GM21367 (cell line): ENCODE measurements around the gene SLC34A2.
"Not testable (repeated sequence)": the region's sequence is repeated elsewhere in the genome, so short reads cannot be mapped to it uniquely, and the experiment has no call there.

Experiments
- ATAC-seq: cut with Tn5 transposase; IDR thresholded peaks from one replicate; pipeline ENCODE4 v1.9.1; 2021; ENCODE audit not compliant: unreplicated experiment

SLC34A2 gene

GRCh38 chr4:25661441-25661840, 5.8 kb downstream of the SLC34A2 start:
- not testable (repeated sequence) for ATAC-seq

DNA sequence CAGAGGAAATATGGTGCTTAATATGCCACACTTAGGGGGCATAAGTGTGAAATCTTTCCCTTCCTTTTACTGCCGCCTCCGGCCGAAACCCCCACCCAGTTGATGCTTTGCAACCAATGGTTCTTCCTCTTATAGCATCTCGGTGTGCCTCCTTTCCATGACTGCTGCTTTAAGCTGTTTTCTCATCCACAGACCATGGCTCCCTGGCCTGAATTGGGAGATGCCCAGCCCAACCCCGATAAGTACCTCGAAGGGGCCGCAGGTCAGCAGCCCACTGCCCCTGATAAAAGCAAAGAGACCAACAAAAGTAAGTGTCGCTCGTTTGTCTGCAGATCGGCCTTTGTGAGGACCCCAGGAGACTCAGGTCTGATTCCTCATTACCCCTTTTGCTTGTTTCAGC, 6.7 kb downstream of the SLC34A2 start:
- ATAC-seq: no peak

DNA sequence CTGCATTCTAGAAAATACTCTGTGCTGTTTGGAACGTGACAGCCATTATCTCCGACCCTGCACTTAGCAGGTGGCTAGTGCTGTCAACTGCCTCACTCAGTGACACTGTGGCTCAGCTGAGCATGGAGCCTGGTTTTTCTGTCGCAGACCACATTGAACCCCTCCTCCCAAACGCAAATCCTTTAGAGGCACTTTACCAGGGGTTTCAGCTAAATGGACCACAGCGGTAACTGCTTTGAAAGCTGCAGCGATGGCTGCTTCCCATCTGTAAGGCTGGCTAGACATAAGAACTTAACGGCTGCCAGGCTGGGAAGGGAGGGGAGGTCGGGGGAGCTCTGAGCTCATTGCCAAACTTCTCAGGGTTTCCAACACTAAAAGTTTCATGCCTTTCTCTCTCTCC, 8.1 kb downstream of the SLC34A2 start:
- ATAC-seq: no peak

GRCh38 chr4:25666031-25666630, 10.5 kb downstream of the SLC34A2 start:
- no peak for ATAC-seq

DNA sequence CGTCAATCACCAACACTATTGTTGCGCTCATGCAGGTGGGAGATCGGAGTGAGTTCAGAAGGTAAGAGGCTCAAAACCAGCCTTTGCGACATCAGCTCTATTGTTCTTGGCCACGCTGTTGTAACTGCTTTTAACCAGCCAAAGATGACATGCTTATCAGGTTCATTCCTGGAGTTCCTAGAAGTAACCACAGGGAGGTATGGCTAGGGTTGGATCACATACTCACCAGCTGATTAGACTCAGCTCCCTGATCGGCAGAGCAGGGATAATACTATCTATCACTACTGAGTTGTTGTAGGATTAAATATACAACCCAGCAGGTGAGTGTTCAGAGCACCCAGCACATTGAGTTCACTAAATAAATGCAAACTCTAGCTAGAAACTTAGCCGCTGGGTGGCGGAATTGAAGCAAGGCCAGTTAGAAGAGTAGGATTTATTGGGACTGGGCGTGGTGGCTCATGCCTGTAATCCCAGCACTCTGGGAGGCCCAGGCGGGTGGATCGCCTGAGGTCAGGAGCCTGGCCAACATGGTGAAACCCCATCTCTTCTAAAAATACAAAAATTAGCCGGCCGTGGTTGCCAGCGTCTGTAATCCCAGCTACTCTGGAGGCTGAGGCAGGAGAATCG, 12.4 kb downstream of the SLC34A2 start:
- ATAC-seq: no peak

GRCh38 chr4:25670991-25671390, 15.3 kb downstream of the SLC34A2 start:
- no peak for ATAC-seq

- ATAC-seq: no peak
These were observed 17.1 kb downstream of the SLC34A2 start for GRCh38 chr4:25672756-25673155.

- ATAC-seq: no peak
These were observed 18.7 kb downstream of the SLC34A2 start for GRCh38 chr4:25674386-25674785.

- no peak for ATAC-seq
These were observed 20.6 kb downstream of the SLC34A2 start for GRCh38 chr4:25676221-25676620.

- ATAC-seq: no peak
These were observed 21.5 kb downstream of the SLC34A2 start for GRCh38 chr4:25677157-25677556.

DNA sequence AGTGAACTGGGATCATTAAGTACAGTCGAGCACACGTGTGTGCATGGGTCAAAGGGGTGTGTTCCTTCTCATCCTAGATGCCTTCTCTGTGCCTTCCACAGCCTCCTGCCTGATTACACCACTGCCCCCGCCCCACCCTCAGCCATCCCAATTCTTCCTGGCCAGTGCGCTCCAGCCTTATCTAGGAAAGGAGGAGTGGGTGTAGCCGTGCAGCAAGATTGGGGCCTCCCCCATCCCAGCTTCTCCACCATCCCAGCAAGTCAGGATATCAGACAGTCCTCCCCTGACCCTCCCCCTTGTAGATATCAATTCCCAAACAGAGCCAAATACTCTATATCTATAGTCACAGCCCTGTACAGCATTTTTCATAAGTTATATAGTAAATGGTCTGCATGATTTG, 22.3 kb downstream of the SLC34A2 start:
- no peak for ATAC-seq

GRCh38 chr4:25687773-25688172, 32.1 kb downstream of the SLC34A2 start:
- ATAC-seq: no peak

GRCh38 chr4:25694466-25694865, 38.8 kb downstream of the SLC34A2 start:
- no peak for ATAC-seq

GRCh38 chr4:25696409-25696808, 40.8 kb downstream of the SLC34A2 start:
- ATAC-seq: no peak

- no peak for ATAC-seq
These were observed 41.9 kb downstream of the SLC34A2 start for GRCh38 chr4:25697516-25697915.

DNA sequence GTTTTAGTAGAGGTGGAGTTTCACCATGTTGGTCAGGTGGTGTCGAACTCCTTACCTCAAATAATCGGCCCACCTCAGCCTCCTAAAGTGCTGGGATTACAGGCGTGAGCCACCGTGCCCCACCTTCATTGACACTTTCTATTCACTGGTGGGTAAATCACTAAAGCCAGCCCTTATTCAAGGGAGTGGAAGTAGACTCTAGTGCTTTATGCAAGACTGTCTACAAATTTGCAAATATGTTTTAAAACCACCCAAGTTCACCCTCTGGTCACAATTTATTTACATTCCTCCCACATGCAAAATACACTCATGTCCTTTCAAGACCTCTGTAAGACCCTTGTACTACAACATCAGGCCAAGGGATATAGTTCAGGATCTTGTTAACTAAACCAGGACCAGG, 45.0 kb downstream of the SLC34A2 start:
- no peak for ATAC-seq

- no peak for ATAC-seq
These were observed 47.2 kb downstream of the SLC34A2 start for GRCh38 chr4:25702848-25703247.

- ATAC-seq: no peak
These were observed 48.2 kb downstream of the SLC34A2 start for GRCh38 chr4:25703731-25704388.

DNA sequence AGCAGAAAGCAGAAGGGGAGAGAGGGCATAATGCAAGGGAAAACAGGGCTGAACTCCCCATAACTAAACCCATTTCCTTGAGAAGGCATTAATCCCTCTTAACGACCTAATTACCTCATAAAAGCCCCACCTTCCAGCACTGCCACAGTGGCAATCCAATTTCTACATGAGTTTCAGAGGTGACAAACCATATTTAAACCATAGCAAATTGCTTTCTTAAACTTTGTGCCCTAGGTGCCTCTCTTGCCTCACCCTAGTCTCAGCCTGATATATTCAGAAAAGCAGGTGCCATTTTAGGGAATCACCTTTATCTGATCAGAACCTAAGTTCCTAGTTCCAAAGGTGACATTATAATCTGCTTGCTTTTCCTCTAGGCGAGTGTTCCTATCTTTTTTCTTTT, 48.9 kb downstream of the SLC34A2 start:
- ATAC-seq: no peak

- ATAC-seq: no peak
These were observed 55.0 kb downstream of the SLC34A2 start for GRCh38 chr4:25710637-25711036.

GRCh38 chr4:25712611-25713010, 57.0 kb downstream of the SLC34A2 start:
- no peak for ATAC-seq

DNA sequence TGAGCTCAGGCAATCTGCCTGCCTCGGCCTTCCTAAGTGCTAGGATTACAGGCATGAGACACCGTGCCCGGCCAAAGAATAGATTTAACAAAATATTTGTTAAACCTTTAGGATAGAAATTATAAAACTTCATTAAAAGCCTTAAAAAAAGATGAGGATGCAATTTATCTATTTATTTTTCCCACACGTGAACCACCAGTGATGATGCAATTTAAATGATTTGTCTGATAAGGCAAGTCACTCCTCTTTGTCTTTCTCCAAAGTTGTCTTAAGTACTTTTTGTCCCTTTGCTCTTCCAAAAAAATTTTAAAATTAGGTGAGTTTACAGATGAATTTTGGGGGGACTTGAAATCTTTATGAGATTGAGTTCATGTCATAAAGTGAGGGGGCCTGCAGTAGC, 58.2 kb downstream of the SLC34A2 start:
- ATAC-seq: no peak

DNA sequence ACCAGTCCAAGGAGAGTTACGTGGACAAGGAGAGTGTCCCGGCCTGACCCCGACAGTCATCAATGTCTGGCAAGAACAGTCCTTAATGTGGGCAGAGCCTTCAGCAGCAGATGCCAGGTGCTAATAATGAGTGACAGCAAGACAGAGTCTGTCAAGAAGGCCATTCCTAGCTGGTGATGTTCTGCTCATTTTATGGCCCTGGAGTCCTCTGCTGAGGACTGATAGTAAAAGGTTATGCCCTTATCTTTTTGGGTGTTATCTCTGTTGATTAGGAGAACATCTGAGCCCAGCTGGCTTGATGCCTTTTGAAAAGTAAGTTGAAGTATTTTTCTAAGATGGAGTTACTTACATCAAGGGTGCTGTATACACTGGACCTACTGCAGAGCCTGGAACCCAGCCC, 67.3 kb downstream of the SLC34A2 start:
- no peak for ATAC-seq
